ENCODE measurements around the gene LRRC36.
A peak's percentile ranks its signal among the peaks of the same experiment; 100 is the strongest.

The LRRC36 gene

DNA sequence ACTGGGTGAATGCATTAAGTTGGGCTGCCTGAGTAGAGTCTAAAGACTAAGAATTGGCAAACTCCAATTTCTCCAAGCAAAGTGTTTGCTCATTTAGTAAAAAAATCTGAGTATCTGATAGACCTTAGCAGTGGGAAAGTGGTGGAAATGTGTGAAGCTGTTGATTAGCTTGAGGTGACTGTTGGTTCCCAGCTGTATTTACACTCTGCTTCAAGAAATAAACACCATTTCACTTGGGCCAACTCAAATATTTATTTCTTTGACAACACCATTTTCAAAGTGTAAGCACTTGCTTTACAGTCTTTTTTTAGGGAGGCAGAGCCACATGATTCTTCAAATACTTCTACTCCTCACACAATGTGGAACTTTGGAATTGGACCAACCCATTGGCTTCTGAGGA, 8.8 kb upstream of the LRRC36 start:
- H2AFZ ChIP-seq (ENCODE audit: insufficient read depth, low read length, poor library complexity): no peak overlapping the region
- no peak overlapping the region for H2BK120ac ChIP-seq (ENCODE audit: insufficient read depth, low read length, poor library complexity)
- no peak overlapping the region for H3K27ac ChIP-seq (ENCODE audit: low read depth, low read length)
- no peak overlapping the region for H3K14ac ChIP-seq (ENCODE audit: low read length)
- H3K79me1 ChIP-seq (ENCODE audit: low read length): no peaks in the 10 kb centered on the region
- no peak overlapping the region for H4K91ac ChIP-seq (ENCODE audit: low read depth, low read length)
- no peak overlapping the region for H4K8ac ChIP-seq (ENCODE audit: low read depth, low read length)
- no peak overlapping the region for H3K9ac ChIP-seq (ENCODE audit: low read length)
- no peak overlapping the region for H3K4me3 ChIP-seq (ENCODE audit: low read depth, low read length)
- H3K23ac ChIP-seq (ENCODE audit: low read length): no peak overlapping the region
- no peaks in the 10 kb centered on the region for H3K9me3 ChIP-seq (ENCODE audit: insufficient read depth, low read depth, low read length)
- H3K18ac ChIP-seq (ENCODE audit: low read length): no peak overlapping the region
- H2AK5ac ChIP-seq (ENCODE audit: low read length): no peak overlapping the region
- H3K27me3 ChIP-seq (ENCODE audit: insufficient read depth, low read length): no peaks in the 10 kb centered on the region
- no peak overlapping the region for H2BK5ac ChIP-seq (ENCODE audit: low read depth, low read length, poor library complexity)
- DNase-seq: no peak
- H3K36me3 ChIP-seq (ENCODE audit: control insufficient read depth in 1 of 2, insufficient read depth in 2 of 2, low read length in 2 of 2): no peaks in the 10 kb centered on the region
- H2BK12ac ChIP-seq (ENCODE audit: low read length): no peak overlapping the region
- H3K79me2 ChIP-seq (ENCODE audit: control insufficient read depth, insufficient read depth, low read length, poor library complexity): no peaks in the 10 kb centered on the region
- no peak overlapping the region for H3K4ac ChIP-seq (ENCODE audit: low read depth, low read length)
- peaks cover 2 to 3% of the 10 kb centered on the region in 2 experiments for H3K4me1 ChIP-seq (ENCODE audit: control insufficient read depth in 1 of 2, insufficient read depth in 2 of 2, low read length in 2 of 2)
- H3K4me2 ChIP-seq (ENCODE audit: low read length): no peak overlapping the region
- no peak overlapping the region for H4K12ac ChIP-seq (ENCODE audit: low read depth, low read length)

DNA sequence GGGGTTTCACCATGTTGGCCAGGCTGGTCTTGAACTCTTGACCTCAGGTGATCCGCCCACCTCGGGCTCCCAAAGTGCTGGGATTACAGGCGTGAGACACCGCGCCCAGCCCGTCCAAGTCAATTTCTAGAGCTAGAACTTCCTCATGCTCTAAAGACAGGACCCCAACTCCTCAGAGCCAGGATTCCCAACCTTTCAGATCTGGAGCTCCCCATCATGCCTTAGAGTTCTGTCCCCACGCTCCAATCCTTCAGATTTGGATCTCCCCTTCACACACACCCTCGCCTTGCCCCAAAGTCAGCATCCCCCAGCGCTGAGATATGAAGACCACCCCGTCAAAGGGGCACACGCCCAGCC, 522 bp upstream of the LRRC36 start:
- no peak overlapping the region for H3K18ac ChIP-seq (ENCODE audit: low read length)
- H3K9me3 ChIP-seq (ENCODE audit: insufficient read depth, low read depth, low read length): peaks cover 4% of the 10 kb centered on the region
- no peak overlapping the region for H2AFZ ChIP-seq (ENCODE audit: insufficient read depth, low read length, poor library complexity)
- peaks cover 3 to 6% of the 10 kb centered on the region in 2 experiments for H3K4me1 ChIP-seq (ENCODE audit: control insufficient read depth in 1 of 2, insufficient read depth in 2 of 2, low read length in 2 of 2)
- H2BK120ac ChIP-seq (ENCODE audit: insufficient read depth, low read length, poor library complexity): no peak overlapping the region
- DNase-seq: no peak
- no peak overlapping the region for H4K8ac ChIP-seq (ENCODE audit: low read depth, low read length)
- no peak overlapping the region for H2BK12ac ChIP-seq (ENCODE audit: low read length)
- no peak overlapping the region for H2AK5ac ChIP-seq (ENCODE audit: low read length)
- no peak overlapping the region for H3K4me3 ChIP-seq (ENCODE audit: low read depth, low read length)
- H3K79me2 ChIP-seq (ENCODE audit: control insufficient read depth, insufficient read depth, low read length, poor library complexity): no peaks in the 10 kb centered on the region
- no peak overlapping the region for H3K4ac ChIP-seq (ENCODE audit: low read depth, low read length)
- H3K9ac ChIP-seq (ENCODE audit: low read length): peak overlapping the region; percentile 2
- peak overlapping the region; percentile 59 for H3K4me2 ChIP-seq (ENCODE audit: low read length)
- no peaks in the 10 kb centered on the region for H3K79me1 ChIP-seq (ENCODE audit: low read length)
- no peak overlapping the region for H3K14ac ChIP-seq (ENCODE audit: low read length)
- H4K91ac ChIP-seq (ENCODE audit: low read depth, low read length): no peak overlapping the region
- no peak overlapping the region for H2BK5ac ChIP-seq (ENCODE audit: low read depth, low read length, poor library complexity)
- H3K27me3 ChIP-seq (ENCODE audit: insufficient read depth, low read length): no peaks in the 10 kb centered on the region
- no peak overlapping the region for H3K27ac ChIP-seq (ENCODE audit: low read depth, low read length)
- no peak overlapping the region for H4K12ac ChIP-seq (ENCODE audit: low read depth, low read length)
- WGBS (ENCODE audit: extremely low coverage, insufficient coverage, insufficient read length): no CpG with 5 or more reads among the region's 11 CpGs
- H3K23ac ChIP-seq (ENCODE audit: low read length): peak overlapping the region; percentile 78
- no peaks in the 10 kb centered on the region for H3K36me3 ChIP-seq (ENCODE audit: control insufficient read depth in 1 of 2, insufficient read depth in 2 of 2, low read length in 2 of 2)

GRCh38 chr16:67327743-67328142, 1.1 kb downstream of the LRRC36 start:
- no peak overlapping the region for H3K18ac ChIP-seq (ENCODE audit: low read length)
- H3K27me3 ChIP-seq (ENCODE audit: insufficient read depth, low read length): no peaks in the 10 kb centered on the region
- H3K9me3 ChIP-seq (ENCODE audit: insufficient read depth, low read depth, low read length): peaks cover 4% of the 10 kb centered on the region
- no peak overlapping the region for H3K27ac ChIP-seq (ENCODE audit: low read depth, low read length)
- no peak overlapping the region for H2BK120ac ChIP-seq (ENCODE audit: insufficient read depth, low read length, poor library complexity)
- no peaks in the 10 kb centered on the region for H3K79me2 ChIP-seq (ENCODE audit: control insufficient read depth, insufficient read depth, low read length, poor library complexity)
- H4K8ac ChIP-seq (ENCODE audit: low read depth, low read length): no peak overlapping the region
- H3K4me1 ChIP-seq (ENCODE audit: control insufficient read depth in 1 of 2, insufficient read depth in 2 of 2, low read length in 2 of 2): peaks cover 3 to 6% of the 10 kb centered on the region in 2 experiments
- H3K4me3 ChIP-seq (ENCODE audit: low read depth, low read length): no peak overlapping the region
- H3K9ac ChIP-seq (ENCODE audit: low read length): no peak overlapping the region
- no peaks in the 10 kb centered on the region for H3K36me3 ChIP-seq (ENCODE audit: control insufficient read depth in 1 of 2, insufficient read depth in 2 of 2, low read length in 2 of 2)
- no peak overlapping the region for H2AFZ ChIP-seq (ENCODE audit: insufficient read depth, low read length, poor library complexity)
- H4K12ac ChIP-seq (ENCODE audit: low read depth, low read length): no peak overlapping the region
- no peak overlapping the region for H3K4ac ChIP-seq (ENCODE audit: low read depth, low read length)
- no CpG with 5 or more reads among the region's 3 CpGs for WGBS (ENCODE audit: extremely low coverage, insufficient coverage, insufficient read length)
- H2AK5ac ChIP-seq (ENCODE audit: low read length): no peak overlapping the region
- no peak overlapping the region for H4K91ac ChIP-seq (ENCODE audit: low read depth, low read length)
- H3K4me2 ChIP-seq (ENCODE audit: low read length): no peak overlapping the region
- no peak overlapping the region for H3K14ac ChIP-seq (ENCODE audit: low read length)
- H3K79me1 ChIP-seq (ENCODE audit: low read length): no peaks in the 10 kb centered on the region
- DNase-seq: no peak
- H3K23ac ChIP-seq (ENCODE audit: low read length): no peak overlapping the region
- H2BK5ac ChIP-seq (ENCODE audit: low read depth, low read length, poor library complexity): no peak overlapping the region
- H2BK12ac ChIP-seq (ENCODE audit: low read length): no peak overlapping the region

DNA sequence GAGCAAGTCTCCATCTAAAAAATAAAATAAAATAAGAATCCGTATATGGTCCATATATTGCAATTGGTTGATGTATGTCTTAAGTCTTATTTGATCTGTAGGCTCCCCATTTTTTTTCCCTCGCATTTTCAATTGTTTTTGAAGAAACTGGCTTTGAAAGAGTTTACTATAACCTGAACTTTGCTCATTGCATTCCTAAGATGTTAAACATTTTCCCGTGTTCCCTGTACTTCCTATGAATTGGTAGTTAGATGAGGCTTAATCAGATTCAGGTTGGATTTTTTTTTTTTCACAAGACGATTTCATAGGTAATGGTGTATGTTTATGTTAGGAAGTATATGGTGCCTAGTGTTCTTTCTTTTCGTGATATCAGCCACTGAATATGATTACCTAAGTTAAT, 3.3 kb downstream of the LRRC36 start:
- no peak overlapping the region for H4K91ac ChIP-seq (ENCODE audit: low read depth, low read length)
- peaks cover 4% of the 10 kb centered on the region for H3K9me3 ChIP-seq (ENCODE audit: insufficient read depth, low read depth, low read length)
- WGBS (ENCODE audit: extremely low coverage, insufficient coverage, insufficient read length): no CpG with 5 or more reads among the region's 5 CpGs

More for the DNA sequence above, 3.3 kb downstream of the LRRC36 start:
- Histone ChIP-seq H3K9ac (ENCODE audit: low read length) (no peak overlapping the region), H3K4ac (ENCODE audit: low read depth, low read length) (no peak overlapping the region), H3K4me2 (ENCODE audit: low read length) (no peak overlapping the region), H3K79me1 (ENCODE audit: low read length) (no peaks in the 10 kb centered on the region), H2BK5ac (ENCODE audit: low read depth, low read length, poor library complexity) (no peak overlapping the region), H3K23ac (ENCODE audit: low read length) (no peak overlapping the region), H2BK120ac (ENCODE audit: insufficient read depth, low read length, poor library complexity) (no peak overlapping the region), H3K18ac (ENCODE audit: low read length) (no peak overlapping the region), H3K79me2 (ENCODE audit: control insufficient read depth, insufficient read depth, low read length, poor library complexity) (no peaks in the 10 kb centered on the region), H3K4me1 (ENCODE audit: control insufficient read depth in 1 of 2, insufficient read depth in 2 of 2, low read length in 2 of 2) (peaks cover 3 to 6% of the 10 kb centered on the region in 2 experiments), H3K27ac (ENCODE audit: low read depth, low read length) (no peak overlapping the region), H4K12ac (ENCODE audit: low read depth, low read length) (no peak overlapping the region), H4K8ac (ENCODE audit: low read depth, low read length) (no peak overlapping the region), H3K4me3 (ENCODE audit: low read depth, low read length) (no peak overlapping the region), H2AFZ (ENCODE audit: insufficient read depth, low read length, poor library complexity) (no peak overlapping the region), H2AK5ac (ENCODE audit: low read length) (no peak overlapping the region), H3K14ac (ENCODE audit: low read length) (no peak overlapping the region), H2BK12ac (ENCODE audit: low read length) (no peak overlapping the region), H3K36me3 (ENCODE audit: control insufficient read depth in 1 of 2, insufficient read depth in 2 of 2, low read length in 2 of 2) (no peaks in the 10 kb centered on the region), H3K27me3 (ENCODE audit: insufficient read depth, low read length) (no peaks in the 10 kb centered on the region)
- DNase-seq: no peak

All from trophoblast cell (in vitro differentiated cells and primary cell).